ENCODE results near the gene SLC38A9. TPM values are rescaled to one million over a fixed set of nuclear protein-coding genes. Genes with fewer than 3 reads are reported as not detected.

The SLC38A9 gene
- total RNA-seq, 1 donor from 2014 or later = 36.6 TPM

- Mint-ChIP-seq H3K27ac (peak overlapping the region; percentile 76), H3K36me3 (no peaks in the 10 kb centered on the region)
Observed at GRCh38 chr5:55626790-55627189, 85.3 kb downstream of the SLC38A9 start.

GRCh38 chr5:55625913-55626312 is 86.2 kb downstream of the SLC38A9 start:
- H3K27me3 Mint-ChIP-seq = no peaks in the 10 kb centered on the region
- H3K27ac Mint-ChIP-seq = peak overlapping the region; percentile 76
- no peaks in the 10 kb centered on the region for H3K9me3 Mint-ChIP-seq
- peaks cover 31% of the 10 kb centered on the region for H3K4me1 Mint-ChIP-seq (ENCODE audit: unreplicated experiment)
- H3K4me3 Mint-ChIP-seq = no peak overlapping the region
- no peak for DNase-seq (ENCODE audit: extremely low spot score, unreplicated experiment)
- no peak for TF ChIP-seq CTCF (conservative IDR thresholded peaks at IDR 0.05)
- no peaks in the 10 kb centered on the region for H3K36me3 Mint-ChIP-seq

More at GRCh38 chr5:55626790-55627189, 85.3 kb downstream of the SLC38A9 start:
- DNase-seq (ENCODE audit: extremely low spot score, unreplicated experiment) = no peak
- Mint-ChIP-seq H3K9me3 (no peaks in the 10 kb centered on the region), H3K4me3 (no peak overlapping the region), H3K27me3 (no peaks in the 10 kb centered on the region), H3K4me1 (ENCODE audit: unreplicated experiment) (peaks cover 25% of the 10 kb centered on the region)
- no peak for TF ChIP-seq CTCF (conservative IDR thresholded peaks at IDR 0.05)

- H3K27ac Mint-ChIP-seq = peak overlapping the region; percentile 76
- no peaks in the 10 kb centered on the region for H3K9me3 Mint-ChIP-seq
- H3K4me3 Mint-ChIP-seq = no peak overlapping the region
- no peaks in the 10 kb centered on the region for H3K27me3 Mint-ChIP-seq
- DNase-seq (ENCODE audit: extremely low spot score, unreplicated experiment) = no peak
- no peak for TF ChIP-seq CTCF (conservative IDR thresholded peaks at IDR 0.05)
- H3K4me1 Mint-ChIP-seq (ENCODE audit: unreplicated experiment) = peaks cover 34% of the 10 kb centered on the region
- no peaks in the 10 kb centered on the region for H3K36me3 Mint-ChIP-seq
Observed at GRCh38 chr5:55625589-55625909, 86.6 kb downstream of the SLC38A9 start.

- no peak for TF ChIP-seq CTCF (conservative IDR thresholded peaks at IDR 0.05)
- Mint-ChIP-seq H3K4me1 (ENCODE audit: unreplicated experiment) (peaks cover 38% of the 10 kb centered on the region), H3K9me3 (no peaks in the 10 kb centered on the region), H3K36me3 (no peaks in the 10 kb centered on the region), H3K27me3 (no peaks in the 10 kb centered on the region), H3K4me3 (no peak overlapping the region), H3K27ac (peak overlapping the region; percentile 76)
- no peak for DNase-seq (ENCODE audit: extremely low spot score, unreplicated experiment)
Observed at GRCh38 chr5:55624841-55625588, 87.1 kb downstream of the SLC38A9 start.

GRCh38 chr5:55623789-55624188 is 88.3 kb downstream of the SLC38A9 start:
- H3K9me3 Mint-ChIP-seq = no peaks in the 10 kb centered on the region
- H3K4me3 Mint-ChIP-seq = no peak overlapping the region
- peaks cover 38% of the 10 kb centered on the region for H3K4me1 Mint-ChIP-seq (ENCODE audit: unreplicated experiment)
- no peak for DNase-seq (ENCODE audit: extremely low spot score, unreplicated experiment)
- no peaks in the 10 kb centered on the region for H3K36me3 Mint-ChIP-seq
- H3K27ac Mint-ChIP-seq = no peak overlapping the region
- TF ChIP-seq CTCF (conservative IDR thresholded peaks at IDR 0.05) = no peak
- no peaks in the 10 kb centered on the region for H3K27me3 Mint-ChIP-seq

Data from type B pancreatic cell (in vitro differentiated cells).